Body of pancreas (tissue), 4 donors: ENCODE results near the gene IFNL1.

Source experiments
- CTCF ChIP-seq, 7 experiments: fragments of 450-650 bp in 4 of 7; fragments of 200-600 bp in 3 of 7; sonication (generic) in 3 of 7; IDR thresholded peaks; one replicate each; pipeline ENCODE4 v1.5.1; 2016 to 2019; ENCODE audit warnings: antibody characterized with exemption in 7 of 7
- POLR2A ChIP-seq, 3 donors: fragments of 450-650 bp; IDR thresholded peaks; one replicate each; pipeline ENCODE4 v1.6.1; 2016; ENCODE audit warnings: antibody characterized with exemption in 3 of 3, mild to moderate bottlenecking in 2 of 3

- TF ChIP-seq POLR2A (IDR thresholded peaks at IDR 0.05) (no peak), CTCF (IDR thresholded peaks at IDR 0.05) (no peak)
Measured at GRCh38 chr19:39307046-39307821, 11.0 kb downstream of the IFNL1 start.
